HepG2 (cell line): ENCODE data around the gene CAMKMT. TPM values are rescaled to one million over a fixed set of nuclear protein-coding genes. Genes with fewer than 3 reads are reported as not detected.

Experiments
- ATAC-seq: fragments of 200-7000 bp; cut with Tn5 transposase; 3 replicates; pipeline ENCODE4 v1.9.1; 2020; ENCODE audit warnings: mild to moderate bottlenecking, moderate library complexity
- BruUV-seq: library from RNA; stranded (reverse); fragments of 400-500 nt; replicated peaks from 2 replicates; lab custom pipeline; 2021; lab: Mats Ljungman, UMichigan
- CTCF ChIA-PET: fragments of 300-600 bp; formaldehyde crosslinking; extraction: SDS; loops from one replicate; lab custom pipeline; 2021; ENCODE audit warnings: low total read pairs, inconsistent platforms, low intra/inter-chr PET ratio; lab: Yijun Ruan, JAX
- POLR2A ChIA-PET: fragments of 350-600 bp; sonication (Branson Sonifier 250); formaldehyde crosslinking; loops from one replicate; lab custom pipeline; 2020; ENCODE audit warnings: antibody characterized with exemption, inconsistent platforms; lab: Yijun Ruan, JAX
- DNase-seq: peaks from one replicate; pipeline ENCODE4 v3.0.0-alpha.2; 2015; ENCODE audit warnings: low spot score
- FAIRE-seq: peaks from 3 replicates; lab custom pipeline; 2011; peaks lifted over from hg19 to GRCh38; lab: Jason Lieb, UNC
- H2AFZ ChIP-seq: one replicate; pipeline ENCODE4 v1.6.1; 2011; ENCODE audit warnings: low read length, inconsistent platforms
- H3K27ac ChIP-seq: fragments of 300-600 bp; 3 replicates; pipeline ENCODE4 v1.8.0; 2011; ENCODE audit warnings: mixed run types, mild to moderate bottlenecking, mixed read lengths, low read length, inconsistent platforms; ENCODE audit not compliant: insufficient read depth; ENCODE audit errors: extremely low read length
- H3K27me3 ChIP-seq, 2 experiments: fragments of 200-600 bp in 1 of 2; 2 replicates in 1 of 2; 3 replicates in 1 of 2; pipeline versions ENCODE4 v1.6.0 to v1.8.0; 2011; ENCODE audit warnings: low read length in 2 of 2, mild to moderate bottlenecking in 2 of 2, moderate library complexity in 2 of 2, inconsistent platforms in 1 of 2; ENCODE audit not compliant: insufficient read depth in 2 of 2, control insufficient read depth in 1 of 2
- H3K36me3 ChIP-seq, 2 experiments: fragments of 200-600 bp in 1 of 2; replicated peaks in 1 of 2; 2 replicates in 1 of 2; 3 replicates in 1 of 2; pipeline versions ENCODE4 v1.5.1 to v1.8.0; 2011; ENCODE audit warnings: low read length in 2 of 2, inconsistent platforms in 1 of 2; ENCODE audit not compliant: insufficient read depth in 2 of 2, control insufficient read depth in 1 of 2
- H3K4me1 ChIP-seq: 2 replicates; pipeline ENCODE4 v1.5.1; 2012; ENCODE audit warnings: low read length, inconsistent platforms; ENCODE audit not compliant: insufficient read depth
- H3K4me2 ChIP-seq: 2 replicates; pipeline ENCODE4 v1.6.0; 2011; ENCODE audit warnings: low read depth, low read length, inconsistent platforms
- H3K4me3 ChIP-seq, 3 experiments: fragments of 200-600 bp in 1 of 3; sonication (generic), shearing (Covaris generic) in 1 of 3; replicated peaks in 1 of 3; 2 replicates each; pipeline ENCODE4 v1.5.1; 2011 to 2016; ENCODE audit warnings: low read length in 3 of 3, inconsistent platforms in 2 of 3, low read depth in 2 of 3, mild to moderate bottlenecking in 2 of 3, control low read depth in 1 of 3, mixed read lengths in 1 of 3; ENCODE audit not compliant: insufficient read depth in 1 of 3
- H3K79me2 ChIP-seq: one replicate; pipeline ENCODE4 v1.6.1; 2011; ENCODE audit warnings: low read length, inconsistent platforms; ENCODE audit not compliant: insufficient read depth
- H3K9ac ChIP-seq: 2 replicates; pipeline ENCODE4 v1.6.0; 2011; ENCODE audit warnings: mild to moderate bottlenecking, low read depth, low read length, inconsistent platforms; ENCODE audit not compliant: insufficient read depth
- H3K9me3 ChIP-seq: 2 replicates; pipeline ENCODE4 v1.5.1; 2012; ENCODE audit warnings: mild to moderate bottlenecking, low read length
- H4K20me1 ChIP-seq: 2 replicates; pipeline ENCODE4 v1.6.0; 2011; ENCODE audit warnings: inconsistent platforms, mild to moderate bottlenecking, low read length, moderate library complexity; ENCODE audit not compliant: insufficient read depth
- MTA3 ChIP-seq: sonication (generic); formaldehyde crosslinking; IDR thresholded peaks from 2 replicates; pipeline ENCODE4 v1.4.0; 2020; ENCODE audit warnings: missing genetic modification reagents
- SAFB2 ChIP-seq: sonication (generic); formaldehyde crosslinking; IDR thresholded peaks from 2 replicates; pipeline ENCODE4 v1.5.1; 2020; ENCODE audit warnings: missing genetic modification reagents, low read depth, mild to moderate bottlenecking, borderline replicate concordance
- TBX2 ChIP-seq: sonication (generic); formaldehyde crosslinking; IDR thresholded peaks from 2 replicates; pipeline ENCODE4 v1.5.0; 2020; ENCODE audit warnings: missing genetic modification reagents, mild to moderate bottlenecking, borderline replicate concordance
- ZNF616 ChIP-seq: sonication (generic); formaldehyde crosslinking; IDR thresholded peaks from 2 replicates; pipeline ENCODE4 v1.5.0; 2020; ENCODE audit warnings: low read depth, mild to moderate bottlenecking, missing genetic modification reagents
- ZSCAN20 ChIP-seq: sonication (generic); formaldehyde crosslinking; IDR thresholded peaks from 2 replicates; pipeline ENCODE4 v1.4.0; 2020; ENCODE audit warnings: missing genetic modification reagents, mild to moderate bottlenecking, borderline replicate concordance
- ZZZ3 ChIP-seq: sonication (generic); formaldehyde crosslinking; IDR thresholded peaks from 2 replicates; pipeline ENCODE4 v1.4.0; 2020; ENCODE audit warnings: missing genetic modification reagents, mild to moderate bottlenecking, borderline replicate concordance
- WGBS: methylation state at CpG from one replicate; pipeline ENCODE4 v1.1.6; 2017; ENCODE audit warnings: low lambda C conversion rate; 5-methylcytosine and 5-hydroxymethylcytosine counted together
- in situ Hi-C: cut with HindIII; loops from 2 replicates; pipeline ENCODE4 v1.10.0; 2017; ENCODE audit warnings: low pct_unique_long_range_greater_than_20kb; ENCODE audit not compliant: extremely low pct_ligation_motif_present
- intact Hi-C: fragments of 100-400 bp; cut with micrococcal nuclease; formaldehyde crosslinking; loops from one replicate; pipeline ENCODE4 v1.10.0; 2022; ENCODE audit not compliant: unreplicated experiment
- polyA plus RNA-seq, 8 experiments: library from polyadenylated mRNA; depleted of rRNA in 3 of 8; stranded (reverse) in 7 of 8; unstranded in 1 of 8; fragments of >200 nt; fragmentation: Illumina TruSeq in 4 of 8; extraction: Trizol in 4 of 8; gene quantifications; 2 replicates each; pipeline versions ENCODE4 v1.2.1 to v1.2.3, GENCODE V29; 2011 to 2016; ENCODE audit warnings: low read depth in 4 of 8, missing spikeins in 1 of 8, mixed read lengths in 1 of 8; ENCODE audit not compliant: insufficient read depth in 1 of 8
- total RNA-seq, 5 experiments: library from RNA; depleted of rRNA; stranded (reverse); fragments of >200 nt; fragmentation: Illumina TruSeq; extraction: Trizol; gene quantifications; 2 replicates each; pipeline ENCODE4 v1.2.3, GENCODE V29; 2016; ENCODE audit warnings: low read depth in 1 of 5
- TF ChIP-seq, protein P1 (sequence below): sonication (generic); formaldehyde crosslinking; IDR thresholded peaks from 2 replicates; pipeline ENCODE4 v1.8.0; 2023; ENCODE audit warnings: mild to moderate bottlenecking, missing genetic modification reagents
- TF ChIP-seq, protein P2 (sequence below): sonication (generic); formaldehyde crosslinking; IDR thresholded peaks from 2 replicates; pipeline ENCODE4 v1.5.1; 2020; ENCODE audit warnings: missing genetic modification reagents, mild to moderate bottlenecking, borderline replicate concordance
- TF ChIP-seq, protein P3 (sequence below): sonication (generic); formaldehyde crosslinking; IDR thresholded peaks from 2 replicates; pipeline ENCODE4 v1.4.0; 2020; ENCODE audit warnings: mild to moderate bottlenecking, missing genetic modification reagents

Gene CAMKMT
- total and polyA plus RNA-seq, 2 of the 13 experiments (the other 11 are each of a cell fraction or from before 2014, with no cell fraction given) = 6.9 to 20.8 TPM

DNA sequence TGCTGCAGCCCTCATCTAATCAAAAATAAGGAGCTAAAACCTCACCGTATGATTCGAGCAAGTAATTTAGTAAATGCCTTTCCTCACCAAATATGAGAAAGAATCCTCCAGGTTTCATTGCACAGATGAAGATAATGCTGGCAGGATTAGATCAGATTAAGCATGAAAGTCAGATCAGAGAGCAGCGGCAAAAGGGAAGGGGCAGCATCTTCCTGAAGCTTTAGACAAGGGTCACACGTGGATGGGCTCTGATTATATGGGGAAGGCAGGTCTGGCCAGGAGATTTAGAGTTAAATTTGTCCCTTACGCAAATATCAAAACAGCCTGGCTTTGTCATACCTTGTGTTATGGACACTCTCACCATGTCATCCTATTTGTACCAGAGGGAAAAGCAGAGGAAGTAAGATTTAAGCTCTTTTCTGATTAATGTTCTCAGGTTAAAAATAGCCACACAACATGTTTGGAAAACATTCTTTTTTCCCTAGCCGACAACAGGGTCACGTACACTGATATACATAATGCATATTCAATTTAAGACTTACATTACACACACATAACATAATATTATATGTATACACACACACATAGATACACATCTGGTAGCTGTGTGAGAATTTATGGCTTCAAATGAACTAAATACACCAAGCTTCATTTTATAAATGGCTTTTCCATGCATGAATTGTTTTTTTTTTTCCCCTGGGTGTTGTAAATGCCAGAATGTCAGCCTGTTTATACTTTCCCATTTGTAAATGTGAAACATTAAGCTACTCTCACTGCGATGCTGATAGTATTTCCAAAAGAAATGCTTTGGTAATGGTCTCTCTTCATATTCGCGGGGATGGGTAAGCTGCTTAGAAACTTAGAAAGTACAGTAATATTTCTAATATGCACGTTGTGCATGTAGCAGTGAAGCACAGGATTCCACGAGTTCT lies 383.5 kb downstream of the CAMKMT start:
- ATAC-seq (no peak), DNase-seq (no peak), FAIRE-seq (no peak)
- Histone ChIP-seq H3K36me3 (no peaks in the 10 kb centered on the region), H4K20me1 (no peaks in the 10 kb centered on the region), H3K4me2 (no peak overlapping the region), H3K27me3 (no peaks in the 10 kb centered on the region), H3K9ac (no peak overlapping the region), H2AFZ (no peak overlapping the region), H3K27ac (no peak overlapping the region), H3K4me3 (no peak overlapping the region), H3K4me1 (peaks cover 22% of the 10 kb centered on the region), H3K79me2 (no peaks in the 10 kb centered on the region), H3K9me3 (no peaks in the 10 kb centered on the region)
- ChIA-PET CTCF (no interaction called here), POLR2A (no interaction called here)
- intact Hi-C loops (loop anchor here (10.0 kb wide), 1 partner anchor 190 kb away; no protein-coding TSS in a partner anchor), in situ Hi-C loops (no loop called here)
- 87% methylated on average over 12 of the region's 12 CpGs for WGBS
- TF ChIP-seq ZNF616 (no peak), SAFB2 (CRISPR knock-in tag) (no peak), MTA3 (CRISPR knock-in tag) (no peak), ZZZ3 (no peak), ZSCAN20 (no peak), TBX2 (CRISPR knock-in tag) (no peak)
- TF ChIP-seq, protein P1, sequence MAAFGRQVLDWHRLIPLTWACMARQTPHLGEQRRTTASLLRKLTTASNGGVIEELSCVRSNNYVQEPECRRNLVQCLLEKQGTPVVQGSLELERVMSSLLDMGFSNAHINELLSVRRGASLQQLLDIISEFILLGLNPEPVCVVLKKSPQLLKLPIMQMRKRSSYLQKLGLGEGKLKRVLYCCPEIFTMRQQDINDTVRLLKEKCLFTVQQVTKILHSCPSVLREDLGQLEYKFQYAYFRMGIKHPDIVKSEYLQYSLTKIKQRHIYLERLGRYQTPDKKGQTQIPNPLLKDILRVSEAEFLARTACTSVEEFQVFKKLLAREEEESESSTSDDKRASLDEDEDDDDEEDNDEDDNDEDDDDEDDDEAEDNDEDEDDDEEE (CRISPR knock-in tag) = no peak
- TF ChIP-seq, protein P2, sequence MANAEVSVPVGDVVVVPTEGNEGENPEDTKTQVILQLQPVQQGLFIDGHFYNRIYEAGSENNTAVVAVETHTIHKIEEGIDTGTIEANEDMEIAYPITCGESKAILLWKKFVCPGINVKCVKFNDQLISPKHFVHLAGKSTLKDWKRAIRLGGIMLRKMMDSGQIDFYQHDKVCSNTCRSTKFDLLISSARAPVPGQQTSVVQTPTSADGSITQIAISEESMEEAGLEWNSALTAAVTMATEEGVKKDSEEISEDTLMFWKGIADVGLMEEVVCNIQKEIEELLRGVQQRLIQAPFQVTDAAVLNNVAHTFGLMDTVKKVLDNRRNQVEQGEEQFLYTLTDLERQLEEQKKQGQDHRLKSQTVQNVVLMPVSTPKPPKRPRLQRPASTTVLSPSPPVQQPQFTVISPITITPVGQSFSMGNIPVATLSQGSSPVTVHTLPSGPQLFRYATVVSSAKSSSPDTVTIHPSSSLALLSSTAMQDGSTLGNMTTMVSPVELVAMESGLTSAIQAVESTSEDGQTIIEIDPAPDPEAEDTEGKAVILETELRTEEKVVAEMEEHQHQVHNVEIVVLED (CRISPR knock-in tag) = no peak
- TF ChIP-seq, protein P3, sequence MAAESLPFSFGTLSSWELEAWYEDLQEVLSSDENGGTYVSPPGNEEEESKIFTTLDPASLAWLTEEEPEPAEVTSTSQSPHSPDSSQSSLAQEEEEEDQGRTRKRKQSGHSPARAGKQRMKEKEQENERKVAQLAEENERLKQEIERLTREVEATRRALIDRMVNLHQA = no peak
- no TSS peak for BruUV-seq
